SK-MEL-5 (cell line): ENCODE measurements around the gene PIP5K1B. TPM values are rescaled to one million over a fixed set of nuclear protein-coding genes. Genes with fewer than 3 reads are reported as not detected.

Experiments used
- DNase-seq: peaks from one replicate; pipeline ENCODE4 v3.0.0-alpha.2; 2016; ENCODE audit warnings: low read depth, low spot score
- in situ Hi-C: cut with HindIII; loops from 2 replicates; pipeline ENCODE4 v1.10.0; 2016; ENCODE audit warnings: low sequenced_read_pairs, high pct_unique_total_duplicates, low pct_unique_long_range_greater_than_20kb
- total RNA-seq: library from RNA; depleted of rRNA; stranded (reverse); fragments of >200 nt; shearing (Covaris generic); gene quantifications from 2 replicates; pipeline ENCODE4 v1.2.3, GENCODE V29; 2014

Gene PIP5K1B
- total RNA-seq, 1 experiment from 2014 or later = 5.0 TPM

DNA sequence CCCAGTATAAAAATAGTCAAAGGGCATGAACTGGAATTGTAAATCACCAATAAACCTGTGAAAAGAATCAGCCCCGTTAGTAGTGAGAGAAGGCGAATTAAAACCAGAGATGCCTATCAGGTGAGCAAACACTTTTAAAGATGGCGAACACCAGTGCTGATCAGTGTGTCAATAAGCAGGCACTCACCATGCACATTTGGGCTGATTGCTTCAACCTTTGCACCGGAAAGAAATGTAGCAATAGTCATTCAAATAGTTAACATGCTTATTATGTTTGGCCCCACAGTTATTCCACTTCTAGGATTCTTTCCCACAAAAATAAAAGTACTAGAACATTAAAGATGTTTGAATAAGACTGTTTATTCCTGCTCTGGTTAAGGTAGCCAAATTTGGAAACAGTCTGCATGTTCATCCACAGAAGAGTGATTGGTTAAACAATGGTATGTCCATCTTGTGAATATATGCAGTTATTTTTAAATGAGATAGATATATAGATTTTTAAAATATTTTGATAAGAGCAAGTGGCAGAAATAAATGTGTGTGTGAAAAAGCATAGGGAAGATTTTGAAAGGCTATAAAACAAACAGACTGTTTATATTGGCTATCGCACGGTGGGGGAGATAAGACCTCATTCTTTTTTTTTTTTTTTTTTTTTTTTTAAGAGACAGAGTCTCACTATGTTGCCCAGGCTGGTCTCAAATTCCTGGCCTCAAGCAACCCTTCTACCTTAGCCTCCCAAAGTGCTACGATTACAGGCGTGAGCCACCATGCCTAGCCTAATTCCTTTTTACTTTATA is 112.2 kb downstream of the PIP5K1B start:
- DNase-seq = no peak
- in situ Hi-C loops = no loop called here

DNA sequence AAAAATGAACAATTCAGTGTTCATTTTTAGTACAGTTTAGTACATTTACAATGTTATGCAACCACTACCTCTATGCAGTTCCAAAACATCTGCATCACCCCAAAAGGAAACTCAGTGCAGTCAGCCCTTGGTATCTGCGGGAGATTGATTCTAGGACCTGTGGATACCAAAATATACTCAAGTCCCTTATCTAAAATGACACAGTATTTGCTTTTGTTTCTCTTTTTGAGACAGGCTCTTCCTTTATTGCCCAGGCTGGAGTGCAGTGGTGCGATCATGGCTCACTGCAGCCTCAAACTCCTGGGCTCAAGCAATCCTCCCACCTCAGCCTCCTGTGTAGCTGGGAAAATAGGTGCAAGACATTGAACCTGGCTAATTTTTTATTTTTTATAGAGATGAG is 114.0 kb downstream of the PIP5K1B start:
- no peak for DNase-seq
- in situ Hi-C loops = no loop called here

DNA sequence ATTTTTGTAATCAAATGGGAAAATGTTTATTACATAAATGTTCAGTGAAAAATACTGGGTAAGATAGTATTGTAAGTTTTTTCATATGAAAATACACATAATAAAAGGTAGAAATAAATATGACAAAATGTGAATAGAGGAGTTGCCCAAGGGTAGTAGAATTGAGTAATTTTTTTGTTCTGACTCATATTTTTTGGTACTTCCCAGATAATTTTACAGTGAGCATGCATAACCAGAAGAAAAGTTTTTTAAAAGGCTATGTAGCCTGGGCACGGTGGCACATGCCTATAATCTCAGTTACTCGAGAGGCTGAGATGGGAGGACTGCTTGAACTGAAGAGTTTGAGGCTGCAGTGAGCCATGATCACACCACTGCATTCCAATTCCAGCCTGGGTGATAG is 116.9 kb downstream of the PIP5K1B start:
- no peak for DNase-seq
- in situ Hi-C loops = no loop called here

DNA sequence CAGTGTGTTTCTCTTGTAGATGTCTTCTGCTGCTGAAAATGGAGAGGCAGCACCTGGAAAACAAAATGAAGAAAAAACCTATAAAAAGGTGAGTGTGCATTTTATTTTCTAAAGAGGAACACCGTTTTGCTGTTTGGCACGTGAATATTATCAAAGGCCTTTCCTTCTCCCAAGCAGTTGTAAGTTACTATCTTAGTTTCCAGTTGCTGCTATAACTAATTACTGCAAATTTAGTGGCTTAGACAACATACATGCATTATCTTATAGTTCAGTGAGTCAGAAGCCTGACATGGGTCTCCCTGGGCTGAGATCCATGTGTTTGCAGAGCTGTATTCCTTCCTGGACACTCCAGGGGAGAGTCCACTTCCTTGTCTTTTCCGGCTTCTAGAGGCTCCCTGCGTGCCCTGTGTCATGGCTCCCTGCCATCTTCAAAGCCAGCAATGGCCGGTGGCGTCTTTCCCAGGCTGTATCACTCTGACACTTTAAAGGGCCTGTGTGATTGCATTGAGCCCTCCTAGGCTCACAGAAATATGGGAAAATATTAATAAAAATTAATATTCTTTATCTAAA is 117.6 kb downstream of the PIP5K1B start:
- in situ Hi-C loops = no loop called here
- no peak for DNase-seq

DNA sequence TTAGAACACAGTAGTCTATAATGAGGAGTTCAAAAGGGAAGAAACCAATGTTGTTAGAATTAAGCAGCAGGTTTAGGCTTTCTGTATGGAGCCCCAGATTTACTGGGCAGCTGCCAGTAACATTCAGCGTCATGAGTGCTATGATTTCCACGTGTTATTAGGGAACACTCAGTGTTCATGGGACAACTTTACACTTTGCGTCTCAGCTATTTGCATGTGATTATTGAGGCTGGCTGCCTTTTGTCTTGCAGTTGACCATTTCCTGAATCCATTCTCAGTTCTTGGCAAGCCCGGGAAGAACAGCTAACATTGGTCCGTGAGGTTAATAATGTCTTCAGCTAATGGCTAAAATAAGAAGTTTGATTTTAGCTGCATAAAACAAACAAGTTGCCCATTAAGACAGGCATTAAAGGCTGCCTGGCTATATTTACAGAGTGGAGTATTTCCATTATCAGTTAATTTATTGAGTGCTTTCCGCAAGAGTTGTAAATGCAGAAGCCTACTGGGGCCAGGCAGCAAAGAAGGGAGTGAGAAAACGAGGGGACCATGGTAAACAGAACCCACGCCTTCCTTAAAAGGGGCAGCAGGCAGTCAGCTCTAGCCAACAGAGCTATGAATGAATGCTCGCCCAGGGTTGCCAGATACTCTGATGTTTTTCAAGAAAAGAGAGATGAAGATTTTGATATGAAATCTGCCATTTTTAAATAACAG is 120.9 kb downstream of the PIP5K1B start:
- in situ Hi-C loops = no loop called here
- DNase-seq = no peak

DNA sequence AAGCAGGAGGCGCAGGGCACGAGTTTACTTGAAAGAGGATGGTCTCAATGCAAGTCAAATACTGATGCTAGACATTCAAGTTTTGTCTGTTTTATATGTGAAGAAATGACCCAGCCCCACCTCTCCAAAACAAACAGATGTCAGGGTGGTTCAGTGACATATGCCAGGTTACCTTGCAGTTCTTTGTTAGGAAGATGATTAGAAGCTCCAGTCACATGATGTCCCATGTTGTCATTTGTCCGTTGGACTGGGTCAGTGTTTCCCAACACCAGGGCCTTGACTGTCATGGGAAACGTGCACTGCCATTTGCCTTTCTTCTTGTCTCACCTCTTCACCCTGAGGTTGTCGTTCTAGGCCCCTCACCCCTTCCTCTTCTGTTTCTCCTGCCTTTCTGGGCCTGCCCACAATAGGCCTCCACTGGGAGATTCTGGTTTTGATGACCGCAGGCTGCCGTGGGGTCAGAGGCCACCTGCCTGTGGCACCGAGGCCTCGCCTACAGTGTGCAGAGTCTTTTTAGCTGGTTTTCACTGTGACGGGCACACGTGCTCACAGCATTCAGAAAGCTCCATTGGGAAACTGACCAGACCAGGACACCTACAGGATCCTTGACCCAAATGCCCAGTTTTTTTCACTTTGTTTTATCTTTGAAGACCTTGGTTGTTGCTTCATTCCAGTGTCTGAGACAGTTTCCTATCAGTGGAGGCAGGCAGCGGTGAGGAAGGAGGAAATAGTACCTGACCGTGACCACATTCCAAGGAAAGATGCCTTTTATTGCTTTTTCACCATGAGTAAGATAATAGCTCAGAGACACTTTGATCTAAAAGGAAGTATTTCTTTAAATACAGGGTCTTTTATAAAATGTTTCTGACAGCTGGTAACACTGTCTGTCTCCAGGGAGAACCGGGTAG is 123.1 kb downstream of the PIP5K1B start:
- in situ Hi-C loops = no loop called here
- no peak for DNase-seq

DNA sequence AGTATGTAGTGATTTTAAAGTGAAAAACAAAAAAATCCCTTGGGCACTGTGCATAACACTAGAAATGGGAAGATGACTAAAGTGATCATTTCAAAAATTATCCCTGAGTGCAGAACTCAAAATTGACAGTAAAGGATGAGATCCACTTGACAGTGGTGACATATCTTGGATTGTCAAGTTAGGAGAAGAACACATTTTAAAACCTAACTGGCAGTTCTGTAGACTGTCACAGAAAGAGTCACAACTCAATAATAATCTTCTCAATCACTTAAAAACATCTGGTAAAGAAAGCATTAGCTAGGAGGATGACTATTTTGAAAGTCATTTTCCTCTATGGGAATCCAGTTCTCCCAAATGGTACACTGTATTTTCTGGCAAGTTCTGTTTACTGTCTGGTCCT is 127.1 kb downstream of the PIP5K1B start:
- in situ Hi-C loops = no loop called here
- DNase-seq = no peak

DNA sequence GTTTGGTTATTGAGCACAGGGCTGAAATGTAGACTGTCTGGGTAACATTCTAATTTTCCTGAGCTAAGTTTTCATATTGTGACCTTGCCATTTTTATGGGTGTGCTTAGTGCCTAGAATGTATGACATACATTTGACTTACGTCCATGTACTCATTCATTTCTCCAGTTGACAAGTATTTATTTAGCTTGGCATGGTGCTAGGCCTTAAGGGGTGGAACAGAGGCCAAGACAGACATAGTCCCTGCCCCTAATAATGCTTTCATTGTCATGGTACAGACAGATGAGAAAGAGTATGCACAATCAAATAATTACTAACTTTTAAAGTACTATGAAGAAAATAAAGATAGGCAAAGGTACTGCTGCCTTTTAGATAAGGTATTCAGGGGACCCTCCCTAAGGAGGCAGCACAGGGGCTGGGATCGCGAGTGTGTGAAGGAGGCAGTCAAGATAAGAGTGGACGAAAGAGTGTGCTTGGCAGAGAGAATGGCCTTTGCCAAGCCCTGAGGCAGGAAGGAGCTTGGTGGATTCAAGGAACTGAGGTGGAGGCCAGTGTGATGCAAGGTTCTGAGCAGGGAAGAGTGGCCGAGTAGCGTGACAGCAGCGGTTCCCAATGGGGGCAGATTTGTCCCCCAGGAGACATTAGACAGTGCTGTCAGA is 128.0 kb downstream of the PIP5K1B start:
- DNase-seq = peak; percentile 63

DNA sequence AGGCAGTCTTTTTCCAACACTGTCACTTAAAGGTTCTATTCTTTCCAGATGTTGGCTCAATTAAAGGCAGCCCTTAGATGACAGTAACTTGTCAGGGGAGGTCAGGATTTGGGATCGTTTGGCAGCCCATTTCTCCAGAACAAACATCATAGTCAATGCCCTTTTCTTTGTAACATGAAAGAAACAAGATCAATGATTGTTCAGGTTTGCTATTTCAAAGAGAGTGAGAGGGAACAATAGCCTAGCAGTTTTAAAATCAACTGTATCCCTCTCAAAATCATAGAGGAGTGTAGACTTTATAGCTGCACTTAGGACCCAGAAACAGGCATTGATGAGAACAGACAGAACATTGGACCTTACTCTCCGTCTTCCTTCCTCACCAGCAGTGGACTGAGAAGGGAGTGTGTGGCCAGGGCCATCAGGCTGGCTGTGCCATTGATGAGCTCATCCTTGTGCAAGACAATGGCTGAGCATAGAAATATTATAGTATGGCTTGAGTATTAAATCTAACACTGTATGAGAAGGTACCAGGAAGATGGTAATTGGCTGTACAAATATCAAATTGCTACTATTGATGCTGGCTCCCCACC is 130.0 kb downstream of the PIP5K1B start:
- in situ Hi-C loops = no loop called here
- DNase-seq = no peak

More for the DNA sequence above, 128.0 kb downstream of the PIP5K1B start:
- in situ Hi-C loops = no loop called here

DNA sequence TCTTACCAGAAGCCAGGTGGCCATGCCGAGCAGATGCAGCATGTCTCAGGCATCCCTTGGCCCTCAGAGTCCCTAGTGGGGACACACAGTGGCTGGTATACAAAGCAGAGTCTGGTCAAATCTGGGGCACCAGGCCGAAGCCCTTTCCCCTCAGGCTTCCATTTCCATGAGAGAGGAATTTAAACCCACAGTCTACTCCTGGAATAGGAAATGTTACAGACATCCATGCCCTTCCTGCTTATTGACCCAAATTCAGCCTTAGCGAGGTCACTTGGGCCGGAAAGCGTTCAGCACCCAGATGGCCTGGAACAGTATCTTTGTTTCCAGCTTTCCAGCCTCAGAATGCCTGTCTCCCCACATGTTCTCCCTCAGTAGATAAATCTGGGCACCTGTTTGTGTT is 131.7 kb downstream of the PIP5K1B start:
- no peak for DNase-seq
- in situ Hi-C loops = no loop called here

DNA sequence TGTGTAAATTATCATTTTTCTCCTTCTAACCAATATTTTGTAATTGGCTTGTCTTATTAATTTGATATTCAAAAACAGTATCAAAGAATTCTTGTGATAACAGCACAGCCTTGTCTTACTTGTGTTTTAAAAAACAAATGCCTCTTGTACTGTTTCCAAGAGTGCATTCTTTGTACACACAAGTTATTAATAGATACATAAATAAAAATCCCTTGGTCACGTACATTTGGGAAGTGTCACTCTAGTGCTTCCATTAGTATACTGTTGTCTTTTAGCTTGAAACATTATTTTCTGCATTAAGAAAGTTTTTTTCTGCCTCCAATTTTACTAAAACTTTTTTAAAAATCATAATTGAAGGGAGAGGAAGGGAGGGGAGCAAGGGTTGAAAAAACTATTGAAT is 133.2 kb downstream of the PIP5K1B start:
- peak; percentile 62 for DNase-seq
- in situ Hi-C loops = no loop called here

DNA sequence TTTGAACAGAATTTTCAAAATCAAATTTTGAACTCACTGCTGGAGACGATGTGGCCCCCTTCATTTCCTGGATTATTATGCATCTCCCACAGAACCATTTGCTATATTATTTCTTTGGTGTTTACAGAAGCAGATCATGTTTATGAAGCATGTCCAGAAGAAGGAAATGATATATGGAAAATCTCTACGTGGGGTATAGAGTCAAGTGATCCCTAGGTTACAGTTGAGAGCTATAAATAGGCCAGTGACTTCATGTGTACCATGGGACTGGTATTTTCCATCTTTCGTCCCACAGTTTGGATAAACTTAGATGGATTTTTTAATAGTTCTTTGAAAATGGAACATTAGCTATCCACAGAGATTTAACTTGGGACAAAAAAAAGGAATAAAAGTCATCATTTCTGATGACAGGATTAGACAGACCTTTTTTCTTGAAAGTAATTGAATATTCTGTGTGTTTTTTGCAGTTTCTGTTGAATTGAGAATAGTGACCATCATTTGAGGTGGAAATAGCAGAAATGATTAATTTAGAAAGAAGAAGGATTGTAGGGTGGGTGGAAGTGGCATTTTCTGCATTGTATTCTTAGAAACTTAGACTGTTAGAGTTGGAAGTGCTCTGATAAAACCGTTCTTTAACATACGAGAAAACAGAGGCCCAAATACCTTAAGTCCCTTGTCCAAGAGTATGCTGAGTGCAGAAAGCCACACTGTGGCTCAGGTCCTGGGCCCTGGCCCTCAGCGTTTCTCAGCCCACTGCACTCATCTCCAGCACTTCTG is 136.4 kb downstream of the PIP5K1B start:
- DNase-seq = no peak
- in situ Hi-C loops = no loop called here

DNA sequence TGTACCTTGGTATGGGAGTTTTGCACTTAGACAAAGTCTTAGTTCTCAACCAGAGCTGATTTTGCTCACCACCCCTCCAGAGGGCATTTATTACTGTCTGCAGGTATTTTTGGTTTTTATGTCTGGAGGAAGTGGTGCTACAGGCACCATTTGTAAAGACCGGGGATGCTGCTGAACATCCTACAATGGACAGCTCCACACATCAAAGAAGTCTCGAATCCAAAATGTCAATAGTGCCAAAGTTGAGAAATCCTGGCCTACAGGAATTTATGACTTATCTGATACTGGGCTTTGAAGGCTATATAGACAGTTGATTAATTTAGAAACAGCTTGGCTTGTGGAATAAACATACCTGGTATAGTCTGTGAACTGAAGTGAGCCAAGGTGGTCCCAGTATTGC is 137.5 kb downstream of the PIP5K1B start:
- in situ Hi-C loops = no loop called here
- no peak for DNase-seq

DNA sequence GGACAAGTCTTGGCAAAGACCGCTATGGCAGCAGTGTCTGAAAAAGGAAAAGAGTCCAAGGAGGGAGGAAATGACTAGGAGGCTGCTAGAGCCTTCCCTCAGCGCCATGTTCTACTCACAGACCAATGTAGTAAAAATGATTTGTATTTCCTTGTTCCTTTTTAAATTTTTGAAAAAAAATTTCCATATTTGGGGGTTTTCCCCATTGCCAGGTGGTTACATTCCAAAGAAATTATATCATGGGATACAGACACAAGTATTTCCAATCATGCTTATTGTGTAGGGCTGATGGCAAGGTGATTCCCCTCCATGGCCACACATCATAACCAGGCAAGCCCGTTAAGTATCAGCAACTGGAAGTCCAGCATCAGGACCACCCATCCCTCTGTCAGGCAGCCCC is 138.2 kb downstream of the PIP5K1B start:
- no peak for DNase-seq
- in situ Hi-C loops = no loop called here

DNA sequence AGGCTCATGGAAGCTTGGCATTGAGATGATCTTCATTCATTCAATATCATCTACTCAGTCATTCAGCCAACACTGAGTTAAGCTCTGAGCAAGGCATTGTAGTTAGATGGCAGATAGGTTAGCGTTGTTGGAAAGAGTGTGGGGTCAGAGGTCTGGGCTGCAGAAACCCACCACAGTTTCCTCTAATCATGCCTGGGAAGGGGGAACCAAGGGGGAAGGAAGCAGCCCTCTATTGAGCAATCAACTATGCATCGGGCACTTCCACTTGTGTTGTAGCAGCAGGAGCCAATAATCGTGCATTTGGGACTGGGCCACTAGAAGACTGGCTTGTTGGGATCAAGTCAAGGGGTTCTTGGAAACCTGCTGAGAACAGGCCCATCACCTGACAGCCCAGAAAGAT is 139.1 kb downstream of the PIP5K1B start:
- DNase-seq = no peak
- in situ Hi-C loops = no loop called here
